Sigmoid colon (tissue), 7 donors: Measurements from ENCODE around the gene POU2F2. TPM values are rescaled to one million over a fixed set of nuclear protein-coding genes. Genes with fewer than 3 reads are reported as not detected.

Experiments used
- DNase-seq: peaks from one replicate; pipeline ENCODE4 v3.0.0-alpha.2; 2019
- H3K27ac ChIP-seq, 4 donors: fragments of 200-600 bp; sonication (generic); one replicate each; pipeline ENCODE4 v1.5.1; 2016 to 2019; ENCODE audit warnings: mild to moderate bottlenecking in 1 of 4
- H3K27me3 ChIP-seq, 3 donors: fragments of 200-600 bp; sonication (generic); one replicate each; pipeline ENCODE4 v1.5.1; 2019; ENCODE audit warnings: mild to moderate bottlenecking in 1 of 3
- H3K36me3 ChIP-seq, 4 donors: fragments of 200-600 bp; sonication (generic); one replicate each; pipeline ENCODE4 v1.5.1; 2016 to 2019
- H3K4me1 ChIP-seq, 4 donors: fragments of 200-600 bp; sonication (generic); one replicate each; pipeline ENCODE4 v1.5.1; 2017 to 2019
- H3K4me3 ChIP-seq, 4 donors: fragments of 200-600 bp; sonication (generic); one replicate each; pipeline ENCODE4 v1.5.1; 2017 to 2019; ENCODE audit warnings: mild to moderate bottlenecking in 2 of 4, moderate library complexity in 1 of 4
- H3K9me3 ChIP-seq, 4 donors: fragments of 200-600 bp in 3 of 4; sonication (generic) in 3 of 4; one replicate each; pipeline versions ENCODE4 v1.5.1 to v1.6.1; 2013 to 2019
- CTCF ChIP-seq, 4 experiments: fragments of 450-650 bp in 3 of 4; fragments of 200-600 bp in 1 of 4; IDR thresholded peaks; one replicate each; pipeline ENCODE4 v1.5.1; 2016 to 2019; ENCODE audit warnings: antibody characterized with exemption in 4 of 4, mild to moderate bottlenecking in 3 of 4, moderate library complexity in 2 of 4
- EP300 ChIP-seq, 4 donors: sonication (generic); formaldehyde crosslinking; IDR thresholded peaks; one replicate each; pipeline ENCODE4 v1.6.1; 2017; ENCODE audit warnings: antibody characterized with exemption in 4 of 4
- POLR2A ChIP-seq, 2 donors: fragments of 450-650 bp; IDR thresholded peaks; one replicate each; pipeline ENCODE4 v1.6.1; 2016; ENCODE audit warnings: antibody characterized with exemption in 2 of 2, mild to moderate bottlenecking in 2 of 2, moderate library complexity in 2 of 2
- POLR2AphosphoS5 ChIP-seq, 4 donors: sonication (generic); formaldehyde crosslinking; IDR thresholded peaks; one replicate each; pipeline ENCODE4 v1.6.1; 2017; ENCODE audit warnings: antibody characterized with exemption in 4 of 4
- WGBS, 2 donors: extraction: QIAGEN DNeasy Blood & Tissue Kit; methylation state at CpG; one replicate each; pipeline ENCODE4 v1.1.7; 2013; 5-methylcytosine and 5-hydroxymethylcytosine counted together
- intact Hi-C: fragments of 100-400 bp; cut with DNase I; formaldehyde crosslinking; loops from one replicate; pipeline ENCODE4 v1.15.1; 2023
- polyA plus RNA-seq, 3 donors: library from polyadenylated mRNA; stranded (reverse); fragments of 200-250 nt; gene quantifications; one replicate each; pipeline ENCODE4 v1.2.3, GENCODE V29; 2013
- total RNA-seq, 4 donors: library from RNA; depleted of rRNA; stranded (reverse); fragments of >200 nt; gene quantifications; one replicate each; pipeline ENCODE4 v1.1.0, GENCODE V29; 2016
- donor health status: healthy with polysubstance abuse.
- donor health status: Bipolar disorder and iron deficiency.
- donor health status: healthy.

POU2F2 gene
- total and polyA plus RNA-seq, 7 donors, result 0.60 to 19.0 (median 2.5) TPM

GRCh38 chr19:42059196-42059595 lies 73.0 kb downstream of the POU2F2 start:
- no peaks in the 10 kb centered on the region for H3K9me3 ChIP-seq
- intact Hi-C loops, result no loop called here
- H3K27me3 ChIP-seq, result no peaks in the 10 kb centered on the region
- no peaks in the 10 kb centered on the region for H3K4me1 ChIP-seq
- H3K36me3 ChIP-seq, result peaks cover 14 to 84% (median 17%) of the 10 kb centered on the region in 4 donors
- TF ChIP-seq POLR2A (IDR thresholded peaks at IDR 0.05) (no peak), POLR2AphosphoS5 (IDR thresholded peaks at IDR 0.05) (no peak), CTCF (IDR thresholded peaks at IDR 0.05) (no peak), EP300 (IDR thresholded peaks at IDR 0.05) (no peak)
- no peak overlapping the region for H3K27ac ChIP-seq
- 94 to 95% methylated on average over 13 of the region's 13 CpGs for WGBS, 2 donors
- no peak for DNase-seq
- H3K4me3 ChIP-seq, result no peak overlapping the region

GRCh38 chr19:42057846-42058245 lies 74.4 kb downstream of the POU2F2 start:
- no peak for DNase-seq
- no peaks in the 10 kb centered on the region for H3K27me3 ChIP-seq
- no peaks in the 10 kb centered on the region for H3K9me3 ChIP-seq
- TF ChIP-seq POLR2A (IDR thresholded peaks at IDR 0.05) (no peak), EP300 (IDR thresholded peaks at IDR 0.05) (no peak), CTCF (IDR thresholded peaks at IDR 0.05) (no peak), POLR2AphosphoS5 (IDR thresholded peaks at IDR 0.05) (no peak)
- H3K27ac ChIP-seq, result no peak overlapping the region
- peaks cover 13 to 85% (median 21%) of the 10 kb centered on the region in 4 donors for H3K36me3 ChIP-seq
- intact Hi-C loops, result no loop called here
- no peaks in the 10 kb centered on the region for H3K4me1 ChIP-seq
- no peak overlapping the region for H3K4me3 ChIP-seq
- 34 to 73% methylated on average over 7 of the region's 7 CpGs for WGBS, 2 donors

GRCh38 chr19:42054205-42054604 lies 78.0 kb downstream of the POU2F2 start:
- intact Hi-C loops, result no loop called here
- H3K4me1 ChIP-seq, result peaks cover 0 to 5% (median 0%) of the 10 kb centered on the region in 4 donors
- WGBS, 2 donors, result 90 to 91% methylated on average over 18 of the region's 18 CpGs
- DNase-seq, result no peak
- H3K27ac ChIP-seq, result no peak overlapping the region
- H3K9me3 ChIP-seq, result no peaks in the 10 kb centered on the region
- H3K4me3 ChIP-seq, result no peak overlapping the region
- peaks cover 6 to 69% (median 19%) of the 10 kb centered on the region in 4 donors for H3K36me3 ChIP-seq
- no peaks in the 10 kb centered on the region for H3K27me3 ChIP-seq
- TF ChIP-seq POLR2A (IDR thresholded peaks at IDR 0.05) (no peak), CTCF (IDR thresholded peaks at IDR 0.05) (no peak), EP300 (IDR thresholded peaks at IDR 0.05) (no peak), POLR2AphosphoS5 (IDR thresholded peaks at IDR 0.05) (no peak)

GRCh38 chr19:42053037-42053935 lies 79.0 kb downstream of the POU2F2 start:
- intact Hi-C loops, result no loop called here
- Histone ChIP-seq H3K4me1 (peaks cover 0 to 5% (median 0%) of the 10 kb centered on the region in 4 donors), H3K27me3 (no peaks in the 10 kb centered on the region), H3K27ac (no peak overlapping the region), H3K36me3 (peaks cover 6 to 66% (median 19%) of the 10 kb centered on the region in 4 donors), H3K4me3 (no peak overlapping the region), H3K9me3 (no peaks in the 10 kb centered on the region)
- whole genome bisulfite sequencing, 2 donors, result 83 to 91% methylated on average over 17 of the region's 17 CpGs
- no peak for TF ChIP-seq EP300 (IDR thresholded peaks at IDR 0.05)
- TF ChIP-seq CTCF (IDR thresholded peaks at IDR 0.05), result no peak
- TF ChIP-seq POLR2AphosphoS5 (IDR thresholded peaks at IDR 0.05), result no peak
- TF ChIP-seq POLR2A (IDR thresholded peaks at IDR 0.05), result no peak
- no peak for DNase-seq
